Stimulated activated naive CD4-positive, alpha-beta T cell treated with Interleukin-2 at 50 U/mL for 16 hours (primary cell): ENCODE measurements around the gene FKBP5.
"Not testable (repeated sequence)": the region's sequence is repeated elsewhere in the genome, so short reads cannot be mapped to it uniquely, and the experiment has no call there.

ENCODE experiments used
- DNase-seq: peaks from one replicate; lab custom pipeline; 2025; lab: John Stamatoyannopoulos, UW

FKBP5 gene

GRCh38 chr6:35586542-35586941 lies 102.2 kb downstream of the FKBP5 start:
- DNase-seq = no peak

- DNase-seq = no peak
These were observed 103.1 kb downstream of the FKBP5 start for GRCh38 chr6:35585658-35586057.

GRCh38 chr6:35583893-35584688 lies 104.6 kb downstream of the FKBP5 start:
- peak; percentile 56 for DNase-seq

- no peak for DNase-seq
These were observed 106.4 kb downstream of the FKBP5 start for GRCh38 chr6:35582315-35582714.

- no peak for DNase-seq
These were observed 107.1 kb downstream of the FKBP5 start for GRCh38 chr6:35581633-35582032.

- DNase-seq = no peak
These were observed 107.9 kb downstream of the FKBP5 start for GRCh38 chr6:35580836-35581235.

- DNase-seq = no peak
These were observed 112.0 kb downstream of the FKBP5 start for GRCh38 chr6:35576682-35577081.

GRCh38 chr6:35573495-35574110 lies 115.1 kb downstream of the FKBP5 start:
- DNase-seq = no peak

GRCh38 chr6:35570885-35571330 lies 117.8 kb downstream of the FKBP5 start:
- DNase-seq = not testable (repeated sequence)

- DNase-seq = peak; percentile 7
These were observed 119.7 kb downstream of the FKBP5 start for GRCh38 chr6:35569011-35569461.

GRCh38 chr6:35566794-35567193 lies 121.9 kb downstream of the FKBP5 start:
- DNase-seq = no peak

- DNase-seq = no peak
These were observed 124.0 kb downstream of the FKBP5 start for GRCh38 chr6:35564733-35565132.

GRCh38 chr6:35562060-35562459 lies 126.7 kb downstream of the FKBP5 start:
- DNase-seq = no peak

GRCh38 chr6:35561113-35561512 lies 127.6 kb downstream of the FKBP5 start:
- no peak for DNase-seq

GRCh38 chr6:35558571-35558970 lies 130.1 kb downstream of the FKBP5 start:
- no peak for DNase-seq

GRCh38 chr6:35557239-35557638 lies 131.5 kb downstream of the FKBP5 start:
- DNase-seq = no peak

- no peak for DNase-seq
These were observed 133.9 kb downstream of the FKBP5 start for GRCh38 chr6:35554811-35555210.

- DNase-seq = no peak
These were observed 135.4 kb downstream of the FKBP5 start for GRCh38 chr6:35553315-35553714.

- peak; percentile 25 for DNase-seq
These were observed 136.3 kb downstream of the FKBP5 start for GRCh38 chr6:35552285-35552917.

- no peak for DNase-seq
These were observed 138.3 kb downstream of the FKBP5 start for GRCh38 chr6:35550437-35550836.

GRCh38 chr6:35547676-35548075 lies 141.0 kb downstream of the FKBP5 start:
- DNase-seq = no peak

GRCh38 chr6:35544769-35545361 lies 143.8 kb downstream of the FKBP5 start:
- no peak for DNase-seq
